Lower leg skin (tissue), 3 donors: ENCODE measurements around the gene PLEKHG2.

ENCODE experiments used
- POLR2A ChIP-seq, 2 donors: fragments of 450-650 bp; IDR thresholded peaks; one replicate each; pipeline ENCODE4 v1.6.1; 2016 to 2017; ENCODE audit warnings: antibody characterized with exemption in 2 of 2, mild to moderate bottlenecking in 1 of 2, moderate library complexity in 1 of 2
- TF ChIP-seq, protein P1 (sequence below), 3 donors: fragments of 450-650 bp; IDR thresholded peaks; one replicate each; pipeline ENCODE4 v1.5.1; 2016; ENCODE audit warnings: antibody characterized with exemption in 3 of 3, mild to moderate bottlenecking in 3 of 3, moderate library complexity in 2 of 3

GRCh38 chr19:39471756-39472536, 59.5 kb downstream of the PLEKHG2 start:
- TF ChIP-seq, protein P1, sequence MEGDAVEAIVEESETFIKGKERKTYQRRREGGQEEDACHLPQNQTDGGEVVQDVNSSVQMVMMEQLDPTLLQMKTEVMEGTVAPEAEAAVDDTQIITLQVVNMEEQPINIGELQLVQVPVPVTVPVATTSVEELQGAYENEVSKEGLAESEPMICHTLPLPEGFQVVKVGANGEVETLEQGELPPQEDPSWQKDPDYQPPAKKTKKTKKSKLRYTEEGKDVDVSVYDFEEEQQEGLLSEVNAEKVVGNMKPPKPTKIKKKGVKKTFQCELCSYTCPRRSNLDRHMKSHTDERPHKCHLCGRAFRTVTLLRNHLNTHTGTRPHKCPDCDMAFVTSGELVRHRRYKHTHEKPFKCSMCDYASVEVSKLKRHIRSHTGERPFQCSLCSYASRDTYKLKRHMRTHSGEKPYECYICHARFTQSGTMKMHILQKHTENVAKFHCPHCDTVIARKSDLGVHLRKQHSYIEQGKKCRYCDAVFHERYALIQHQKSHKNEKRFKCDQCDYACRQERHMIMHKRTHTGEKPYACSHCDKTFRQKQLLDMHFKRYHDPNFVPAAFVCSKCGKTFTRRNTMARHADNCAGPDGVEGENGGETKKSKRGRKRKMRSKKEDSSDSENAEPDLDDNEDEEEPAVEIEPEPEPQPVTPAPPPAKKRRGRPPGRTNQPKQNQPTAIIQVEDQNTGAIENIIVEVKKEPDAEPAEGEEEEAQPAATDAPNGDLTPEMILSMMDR (IDR thresholded peaks at IDR 0.05): no peak
- TF ChIP-seq POLR2A (IDR thresholded peaks at IDR 0.05): no peak
